ENCODE data around the gene PPP1R12C.

DNA sequence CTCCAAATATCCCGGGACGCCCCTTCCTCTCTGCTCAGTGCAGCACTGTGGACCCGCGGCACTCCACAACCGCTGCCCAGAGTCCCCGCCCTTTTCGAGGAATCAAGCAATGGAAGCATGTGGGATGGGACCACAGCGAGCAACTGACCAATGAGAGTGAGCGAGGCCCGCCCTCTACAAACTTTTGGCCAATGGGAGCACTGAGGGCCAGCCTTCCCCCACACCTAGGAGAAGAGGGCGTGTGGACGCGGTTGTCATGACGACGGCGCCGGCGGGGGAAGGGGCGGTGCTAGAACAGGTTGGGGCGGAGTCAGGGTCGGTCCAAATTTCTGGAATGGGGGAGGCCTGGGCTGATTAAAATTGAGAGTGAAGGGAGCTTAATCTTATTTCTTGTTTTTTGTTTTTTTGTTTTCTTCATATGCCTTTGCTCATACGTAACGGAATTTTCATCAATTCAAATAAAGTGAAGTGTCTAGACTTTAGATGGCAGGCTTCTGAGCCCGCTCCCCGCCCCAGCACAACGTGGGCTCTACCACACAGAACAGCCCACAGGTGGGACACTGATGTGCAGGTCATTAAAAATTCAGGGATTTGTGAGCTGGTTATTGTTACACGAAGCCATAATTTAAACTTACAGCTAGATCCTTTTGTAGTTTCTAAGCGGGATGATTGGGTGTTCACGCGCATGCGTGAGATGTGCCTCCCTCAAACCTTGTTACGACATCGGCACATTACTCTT is 49.3 kb upstream of the PPP1R12C start, which contains the start of gene DNAAF3:
- no peak for TF ChIP-seq POLR2A (IDR thresholded peaks at IDR 0.05; ENCODE audit: low read length)
- TF ChIP-seq GATA1 (IDR thresholded peaks at IDR 0.05; ENCODE audit: low read depth, low read length), result no peak
